ENCODE data around the gene BCR. TPM values are rescaled to one million over a fixed set of nuclear protein-coding genes. Genes with fewer than 3 reads are reported as not detected.
A peak's percentile ranks its signal among the peaks of the same experiment; 100 is the strongest.

BCR gene
- total RNA-seq, 1 donor from 2014 or later: 57.2 TPM

GRCh38 chr22:23239429-23239828, 59.1 kb downstream of the BCR start:
- no peak for TF ChIP-seq CTCF (IDR thresholded peaks at IDR 0.05)
- peaks cover 34% of the 10 kb centered on the region for H3K4me1 ChIP-seq
- H3K27ac ChIP-seq: no peak overlapping the region
- DNase-seq (no peak), ATAC-seq (no peak)
- H3K36me3 ChIP-seq: no peaks in the 10 kb centered on the region
- H3K9me3 ChIP-seq: no peaks in the 10 kb centered on the region
- H3K27me3 ChIP-seq (ENCODE audit: low read depth): no peaks in the 10 kb centered on the region
- intact Hi-C loops (cut with DNase I): no loop called here
- no peak overlapping the region for H3K4me3 ChIP-seq

GRCh38 chr22:23240639-23241389, 60.5 kb downstream of the BCR start:
- Histone ChIP-seq H3K27ac (no peak overlapping the region), H3K36me3 (no peaks in the 10 kb centered on the region), H3K27me3 (ENCODE audit: low read depth) (no peaks in the 10 kb centered on the region), H3K9me3 (no peaks in the 10 kb centered on the region), H3K4me3 (no peak overlapping the region), H3K4me1 (peaks cover 32% of the 10 kb centered on the region)
- peak; percentile 31 for TF ChIP-seq CTCF (IDR thresholded peaks at IDR 0.05)
- DNase-seq (no peak), ATAC-seq (peak; percentile 28 to 32)
- intact Hi-C loops (cut with DNase I): no loop called here

GRCh38 chr22:23241562-23242472, 61.5 kb downstream of the BCR start:
- DNase-seq: no peak
- Histone ChIP-seq H3K4me1 (peaks cover 26% of the 10 kb centered on the region), H3K36me3 (no peaks in the 10 kb centered on the region)

GRCh38 chr22:23242473-23243001, 62.2 kb downstream of the BCR start:
- H3K4me1 ChIP-seq: peaks cover 24% of the 10 kb centered on the region
- no peak for ATAC-seq

More at GRCh38 chr22:23241562-23242472, 61.5 kb downstream of the BCR start:
- H3K27ac ChIP-seq: no peak overlapping the region
- intact Hi-C loops (cut with DNase I): no loop called here
- H3K9me3 ChIP-seq: no peaks in the 10 kb centered on the region
- no peak for TF ChIP-seq CTCF (IDR thresholded peaks at IDR 0.05)
- no peaks in the 10 kb centered on the region for H3K27me3 ChIP-seq (ENCODE audit: low read depth)
- ATAC-seq: no peak
- no peak overlapping the region for H3K4me3 ChIP-seq

More at GRCh38 chr22:23242473-23243001, 62.2 kb downstream of the BCR start:
- H3K27ac ChIP-seq: no peak overlapping the region
- no peaks in the 10 kb centered on the region for H3K9me3 ChIP-seq
- no peaks in the 10 kb centered on the region for H3K27me3 ChIP-seq (ENCODE audit: low read depth)
- TF ChIP-seq CTCF (IDR thresholded peaks at IDR 0.05): no peak
- intact Hi-C loops (cut with DNase I): no loop called here
- DNase-seq: no peak
- no peaks in the 10 kb centered on the region for H3K36me3 ChIP-seq
- H3K4me3 ChIP-seq: no peak overlapping the region
